ENCODE measurements around the gene CLCN7. TPM values are rescaled to one million over a fixed set of nuclear protein-coding genes. Genes with fewer than 3 reads are reported as not detected.

CLCN7 gene
- total and polyA plus RNA-seq, 9 of the 15 experiments (the other 6 are each of a cell fraction or from before 2014, with no cell fraction given), result 0.06 to 126 (median 18.7) TPM

DNA sequence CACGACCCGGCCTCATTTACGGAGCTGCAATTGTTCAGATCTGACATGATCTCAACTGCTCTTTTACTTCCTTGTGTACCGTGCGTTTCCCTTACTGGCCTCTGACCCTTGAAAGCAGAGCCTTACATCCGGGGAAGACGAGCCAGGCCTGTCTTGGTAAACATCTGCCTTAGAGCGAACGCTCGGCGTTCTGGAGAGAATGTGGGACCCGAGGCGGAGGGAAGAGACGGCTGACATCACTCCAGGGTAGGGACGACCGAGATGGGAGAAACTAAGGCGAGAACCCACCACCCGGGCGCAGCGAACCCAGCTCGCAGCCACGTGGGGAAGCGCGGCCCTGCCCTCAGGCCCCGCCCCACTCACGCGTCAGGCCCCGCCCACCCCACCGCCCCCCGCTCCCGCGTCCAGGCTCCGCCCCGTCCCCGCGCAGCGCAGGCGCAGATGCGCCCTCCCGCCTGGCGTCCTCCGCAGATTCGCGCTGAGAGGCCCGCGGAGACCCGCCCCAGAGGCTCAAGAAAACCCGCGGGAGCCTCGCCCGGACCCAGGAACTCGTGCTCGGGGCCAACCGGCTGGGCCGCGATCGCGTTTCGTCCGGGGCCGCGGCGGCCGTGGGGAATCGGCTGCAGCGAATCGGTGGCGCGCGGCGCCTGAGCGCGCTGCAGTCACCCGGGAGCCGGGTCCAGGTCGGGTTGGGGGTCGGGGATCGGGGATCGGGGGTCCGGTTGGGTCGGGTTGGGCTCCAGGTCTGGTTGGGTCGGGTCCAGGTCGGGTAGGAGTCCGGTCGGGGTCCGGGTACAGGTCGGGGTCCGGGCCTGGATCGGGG lies 18.3 kb upstream of the CLCN7 start, which contains the start of gene TELO2 (continued):
- TF ChIP-seq CEBPG (CRISPR knock-in tag; IDR thresholded peaks at IDR 0.05), result no peak
- TF ChIP-seq CEBPG (tag; conservative IDR thresholded peaks at IDR 0.05 in 1 of 2, IDR thresholded peaks at IDR 0.05 in 1 of 2), result no peak
- TF ChIP-seq RBM25 (IDR thresholded peaks at IDR 0.05; ENCODE audit: low read depth, low read length, severe bottlenecking), result no peak
- TF ChIP-seq RBM17 (IDR thresholded peaks at IDR 0.05; ENCODE audit: borderline replicate concordance, low read depth, low read length), result no peak
- no peak for TF ChIP-seq ZNF174 (CRISPR knock-in tag; IDR thresholded peaks at IDR 0.05)
- no peak for TF ChIP-seq SMAD2 (IDR thresholded peaks at IDR 0.05; ENCODE audit: low read depth, low read length)
- TF ChIP-seq, protein P1, sequence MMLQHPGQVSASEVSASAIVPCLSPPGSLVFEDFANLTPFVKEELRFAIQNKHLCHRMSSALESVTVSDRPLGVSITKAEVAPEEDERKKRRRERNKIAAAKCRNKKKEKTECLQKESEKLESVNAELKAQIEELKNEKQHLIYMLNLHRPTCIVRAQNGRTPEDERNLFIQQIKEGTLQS (IDR thresholded peaks at IDR 0.05), result no peak
- TF ChIP-seq, protein P1 (CRISPR knock-in tag; conservative IDR thresholded peaks at IDR 0.05), result 0 out of 2 replicates have a peak, but pooled peaks have one; percentile 62
- peak; percentile 37; the same call in 1 of the 2 replicates for TF ChIP-seq CREM (IDR thresholded peaks at IDR 0.05; ENCODE audit: low read depth)
- no peak for TF ChIP-seq ZNF224 (CRISPR knock-in tag; IDR thresholded peaks at IDR 0.05)
- no peak for TF ChIP-seq CCAR2 (IDR thresholded peaks at IDR 0.05; ENCODE audit: low read depth, low read length)
- TF ChIP-seq ZNF696 (CRISPR knock-in tag; conservative IDR thresholded peaks at IDR 0.05), result no peak
- no peak for TF ChIP-seq ZNF124 (CRISPR knock-in tag; IDR thresholded peaks at IDR 0.05)
- peak; percentile 22 for TF ChIP-seq RBM22 (IDR thresholded peaks at IDR 0.05; ENCODE audit: low read depth, low read length, poor library complexity, severe bottlenecking)
- no peak for TF ChIP-seq WHSC1 (IDR thresholded peaks at IDR 0.05; ENCODE audit: low read length)
- no peak for TF ChIP-seq RNF219 (CRISPR knock-in tag; IDR thresholded peaks at IDR 0.05)
- TF ChIP-seq, protein P2, sequence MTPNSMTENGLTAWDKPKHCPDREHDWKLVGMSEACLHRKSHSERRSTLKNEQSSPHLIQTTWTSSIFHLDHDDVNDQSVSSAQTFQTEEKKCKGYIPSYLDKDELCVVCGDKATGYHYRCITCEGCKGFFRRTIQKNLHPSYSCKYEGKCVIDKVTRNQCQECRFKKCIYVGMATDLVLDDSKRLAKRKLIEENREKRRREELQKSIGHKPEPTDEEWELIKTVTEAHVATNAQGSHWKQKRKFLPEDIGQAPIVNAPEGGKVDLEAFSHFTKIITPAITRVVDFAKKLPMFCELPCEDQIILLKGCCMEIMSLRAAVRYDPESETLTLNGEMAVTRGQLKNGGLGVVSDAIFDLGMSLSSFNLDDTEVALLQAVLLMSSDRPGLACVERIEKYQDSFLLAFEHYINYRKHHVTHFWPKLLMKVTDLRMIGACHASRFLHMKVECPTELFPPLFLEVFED (CRISPR knock-in tag; conservative IDR thresholded peaks at IDR 0.05), result 0 out of 2 replicates have a peak, but pooled peaks have one; percentile 8
- no peak for TF ChIP-seq ATF7 (IDR thresholded peaks at IDR 0.05)
- peak; percentile 50 for TF ChIP-seq KLF1 (tag; IDR thresholded peaks at IDR 0.05)
- TF ChIP-seq HSF4 (CRISPR knock-in tag; IDR thresholded peaks at IDR 0.05; ENCODE audit: borderline replicate concordance), result no peak
- TF ChIP-seq ARHGAP35 (IDR thresholded peaks at IDR 0.05; ENCODE audit: partially characterized antibody), result no peak
- TF ChIP-seq NCOA2 (IDR thresholded peaks at IDR 0.05; ENCODE audit: partially characterized antibody in 2 of 2), result no peak
- TF ChIP-seq ZNF589 (CRISPR knock-in tag; IDR thresholded peaks at IDR 0.05; ENCODE audit: low read depth), result 0 out of 2 replicates have a peak, but pooled peaks have one; percentile 47
- no peak for TF ChIP-seq PHB (CRISPR knock-in tag; IDR thresholded peaks at IDR 0.05)

Measured in K562 (cell line).